ENCODE results near the gene SLF2.

Gene SLF2

GRCh38 chr10:100907175-100907574 is 5.6 kb upstream of the SLF2 start:
- DNase-seq = no peak

- no peak for DNase-seq
Observed at GRCh38 chr10:100907773-100908363, 4.9 kb upstream of the SLF2 start.

- no peak for DNase-seq
Observed at GRCh38 chr10:100908378-100908777, 4.4 kb upstream of the SLF2 start.

GRCh38 chr10:100909501-100910263 is 3.1 kb upstream of the SLF2 start:
- DNase-seq = no peak

- DNase-seq = no peak
Observed at GRCh38 chr10:100911472-100911871, 1.3 kb upstream of the SLF2 start.

- DNase-seq = peak; percentile 32
Observed at GRCh38 chr10:100912013-100912604, 654 bp upstream of the SLF2 start.

GRCh38 chr10:100913470-100913865 is 705 bp downstream of the SLF2 start:
- no peak for DNase-seq

- DNase-seq = no peak
Observed at GRCh38 chr10:100917071-100917470, 4.3 kb downstream of the SLF2 start.

GRCh38 chr10:100923580-100923979 is 10.8 kb downstream of the SLF2 start:
- DNase-seq = no peak

- no peak for DNase-seq
Observed at GRCh38 chr10:100927266-100927665, 14.5 kb downstream of the SLF2 start.

- DNase-seq = no peak
Observed at GRCh38 chr10:100928039-100928438, 15.3 kb downstream of the SLF2 start.

GRCh38 chr10:100930368-100930767 is 17.6 kb downstream of the SLF2 start:
- no peak for DNase-seq

- no peak for DNase-seq
Observed at GRCh38 chr10:100934084-100934659, 21.4 kb downstream of the SLF2 start.

- no peak for DNase-seq
Observed at GRCh38 chr10:100939763-100940344, 27.1 kb downstream of the SLF2 start.

- DNase-seq = no peak
Observed at GRCh38 chr10:100942229-100942628, 29.5 kb downstream of the SLF2 start.

GRCh38 chr10:100943508-100943907 is 30.7 kb downstream of the SLF2 start:
- no peak for DNase-seq

GRCh38 chr10:100945754-100946153 is 33.0 kb downstream of the SLF2 start:
- DNase-seq = no peak

- no peak for DNase-seq
Observed at GRCh38 chr10:100948916-100949315, 36.2 kb downstream of the SLF2 start.

- no peak for DNase-seq
Observed at GRCh38 chr10:100960251-100960650, 47.5 kb downstream of the SLF2 start.

GRCh38 chr10:100962351-100963080 is 49.8 kb downstream of the SLF2 start:
- DNase-seq = no peak

GRCh38 chr10:100963826-100964225 is 51.1 kb downstream of the SLF2 start:
- DNase-seq = no peak

GRCh38 chr10:100965820-100966219 is 53.1 kb downstream of the SLF2 start:
- no peak for DNase-seq

- no peak for DNase-seq
Observed at GRCh38 chr10:100966887-100967286, 54.1 kb downstream of the SLF2 start.

Data from NCI-H146 (cell line).